Activated CD8-positive, alpha-beta memory T cell treated with anti-CD3 and anti-CD28 coated beads for 1 hour (primary cell): ENCODE data around the gene ZCCHC14.

Experiments used
- DNase-seq, 2 donors: peaks; one replicate each; pipeline ENCODE4 v3.0.0-alpha.2; 2020; ENCODE audit warnings: low read depth in 1 of 2; ENCODE audit errors: extremely low read depth in 1 of 2

ZCCHC14 gene

DNA sequence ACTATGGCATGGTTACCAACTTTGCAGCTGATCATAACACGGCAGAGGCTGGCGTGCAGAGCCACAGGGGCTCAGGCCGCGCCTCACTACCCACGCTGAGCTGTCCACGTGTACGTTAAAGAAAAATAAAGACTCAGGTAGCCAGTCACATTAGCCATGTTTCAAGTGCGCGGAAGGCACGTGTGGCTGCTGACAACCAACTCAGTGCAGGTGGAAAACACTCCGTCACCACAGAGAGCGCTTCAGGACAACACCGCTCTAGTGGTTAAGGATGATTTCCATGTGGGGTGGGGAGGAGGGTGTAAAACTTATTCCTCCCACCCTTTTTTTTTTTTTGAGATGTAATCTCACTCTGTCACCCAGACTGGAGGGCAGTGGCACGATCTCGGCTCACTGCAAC is 33.8 kb downstream of the ZCCHC14 start:
- DNase-seq, result no peak

DNA sequence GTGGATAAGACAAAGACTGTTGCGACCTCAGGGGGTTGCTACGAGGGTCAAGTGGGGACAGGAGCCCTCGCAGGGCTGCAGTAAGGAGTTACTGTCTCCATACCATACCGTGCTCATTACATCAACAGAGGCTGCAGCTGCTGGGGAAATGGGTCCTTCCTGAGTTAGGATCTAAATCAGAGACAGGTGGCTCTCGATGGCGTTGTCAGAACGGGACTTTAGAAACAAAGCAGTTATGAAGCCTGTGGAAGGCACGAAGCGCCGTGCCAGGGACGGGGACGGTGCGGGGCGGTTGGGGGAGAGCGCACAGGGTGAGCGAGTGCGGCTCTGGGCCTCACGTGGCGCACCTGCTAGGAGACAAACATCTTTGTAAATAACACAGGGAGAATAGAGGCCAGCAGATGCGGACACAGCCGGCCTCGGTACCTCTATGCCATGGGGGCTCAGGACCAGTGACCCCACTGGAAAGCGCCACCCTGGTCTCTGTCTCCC is 34.4 kb downstream of the ZCCHC14 start:
- DNase-seq, result no peak

DNA sequence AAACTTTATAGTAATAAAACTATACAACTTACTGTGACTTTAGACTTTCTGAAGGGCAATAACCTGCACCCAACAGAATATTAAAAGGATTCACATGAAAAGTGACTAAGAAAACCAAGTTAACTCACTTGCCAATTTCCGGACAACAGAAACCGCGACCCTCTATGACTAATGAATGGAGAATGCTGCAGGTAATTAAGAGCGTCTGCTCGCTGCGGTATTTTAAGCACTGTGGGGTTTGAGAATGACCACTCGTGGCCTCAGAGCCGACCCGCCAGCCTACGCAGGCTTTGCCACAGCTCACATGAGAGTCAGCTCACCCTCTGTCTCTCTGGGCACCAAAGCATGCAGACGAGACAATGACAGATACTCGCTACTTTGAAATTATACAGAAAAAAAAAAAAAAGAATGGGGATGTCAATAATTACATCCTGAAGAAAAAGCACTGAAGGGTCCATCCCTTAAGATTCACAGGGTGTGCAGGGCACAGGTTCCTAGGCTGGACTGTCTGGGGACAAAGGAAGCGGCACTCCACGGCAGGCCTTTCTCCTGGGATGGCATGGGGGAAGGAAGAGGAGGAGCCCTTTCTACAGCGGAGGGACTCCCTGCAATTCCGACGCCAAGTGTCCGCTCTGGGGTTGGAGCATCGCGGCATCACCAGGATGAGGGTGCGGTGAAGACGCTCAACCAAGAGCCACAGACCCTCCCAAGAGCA is 35.0 kb downstream of the ZCCHC14 start:
- DNase-seq, result no peak

DNA sequence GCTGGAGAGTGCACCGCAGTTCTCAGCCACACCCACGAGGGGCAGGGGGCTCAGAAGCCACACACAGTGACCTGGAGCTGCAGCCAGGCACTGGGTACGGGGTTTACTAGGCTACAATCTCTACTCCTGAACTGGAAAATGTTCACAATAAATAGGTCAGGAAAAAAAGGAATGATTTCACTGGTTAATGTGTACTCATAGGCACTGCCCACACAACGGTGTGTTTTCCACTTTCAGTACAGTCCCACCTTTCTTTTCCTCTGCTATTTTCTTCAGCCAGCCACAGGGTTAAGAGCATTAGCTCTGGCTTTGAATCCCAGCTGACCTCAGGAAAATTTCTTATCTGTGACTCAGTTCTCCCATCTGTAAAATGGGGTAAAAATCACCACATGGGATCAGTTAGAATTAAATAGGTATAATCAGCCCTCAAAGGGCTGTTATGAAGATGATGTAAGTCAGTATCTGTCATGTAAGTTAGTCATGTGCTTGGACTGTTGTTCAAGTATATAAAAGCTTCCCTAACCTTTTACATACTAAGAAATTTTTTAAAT is 35.7 kb downstream of the ZCCHC14 start:
- DNase-seq, result no peak

DNA sequence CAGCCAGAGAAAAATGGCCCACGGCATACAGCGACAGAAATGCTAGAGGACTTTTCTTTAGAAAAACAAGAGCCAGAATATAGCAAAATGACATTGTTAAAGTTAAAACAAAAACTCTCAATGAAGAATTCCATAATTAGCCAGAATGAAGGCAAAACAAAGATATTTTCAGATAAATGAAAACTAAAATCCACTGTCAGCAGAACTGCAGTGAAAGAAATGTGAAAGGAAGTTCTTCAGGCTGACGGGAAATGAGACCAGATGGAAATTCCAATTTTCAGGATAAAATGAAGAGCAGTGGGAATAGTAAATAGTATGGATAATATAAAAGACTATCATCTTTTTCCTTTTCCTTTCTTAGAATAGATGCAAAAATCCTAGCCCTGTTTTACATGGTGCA is 38.4 kb downstream of the ZCCHC14 start:
- no peak for DNase-seq

DNA sequence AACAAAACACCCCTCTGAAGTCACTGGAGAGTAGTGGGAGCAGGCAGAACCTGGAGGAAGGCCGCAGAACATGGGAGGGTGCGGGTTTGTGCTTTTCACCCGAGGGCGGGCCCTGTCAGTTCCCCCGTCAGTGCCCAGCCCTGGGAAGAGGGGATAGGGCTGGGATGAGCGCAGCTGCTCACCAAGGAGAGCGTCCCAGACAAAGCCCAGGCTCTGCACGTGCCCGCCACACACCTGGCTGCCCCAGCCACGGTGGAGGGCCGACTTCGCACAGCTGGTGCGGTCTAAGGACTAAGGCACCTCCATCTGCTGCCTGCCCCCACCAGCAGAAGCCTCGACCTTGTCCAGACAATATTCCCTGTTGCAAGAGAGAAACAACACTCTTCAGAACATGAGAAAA is 39.5 kb downstream of the ZCCHC14 start:
- no peak for DNase-seq

DNA sequence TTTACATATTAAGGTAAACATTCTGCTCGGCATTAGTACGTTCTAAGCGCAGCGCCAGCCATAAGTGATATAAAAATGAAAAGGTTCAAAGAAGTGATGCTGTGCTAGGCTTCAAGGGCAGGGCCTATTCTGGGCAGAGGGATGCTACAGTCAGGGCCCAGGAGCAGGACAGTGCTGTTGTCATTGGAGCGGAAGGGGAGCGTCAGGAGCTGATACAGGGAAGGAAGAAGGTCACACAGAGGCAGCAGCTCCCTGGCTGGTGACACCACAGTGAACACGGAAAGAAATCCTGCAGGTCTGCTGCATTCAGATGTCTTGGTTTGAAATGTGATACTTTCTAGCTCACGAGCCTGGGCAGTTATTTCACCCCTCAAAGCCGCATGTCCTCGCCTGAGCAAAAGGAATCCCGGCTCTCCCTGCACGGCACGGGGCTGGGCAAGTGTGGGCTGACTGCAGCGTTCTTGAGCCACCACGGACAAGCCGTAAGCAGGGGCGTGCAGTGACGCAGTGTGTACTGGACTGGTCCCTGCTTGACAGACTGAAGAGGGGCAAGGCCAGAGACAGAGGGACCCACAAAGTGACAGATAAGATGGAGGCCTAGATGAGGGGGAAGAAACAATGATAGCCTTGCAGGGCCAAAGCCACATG is 41.1 kb downstream of the ZCCHC14 start:
- no peak for DNase-seq

DNA sequence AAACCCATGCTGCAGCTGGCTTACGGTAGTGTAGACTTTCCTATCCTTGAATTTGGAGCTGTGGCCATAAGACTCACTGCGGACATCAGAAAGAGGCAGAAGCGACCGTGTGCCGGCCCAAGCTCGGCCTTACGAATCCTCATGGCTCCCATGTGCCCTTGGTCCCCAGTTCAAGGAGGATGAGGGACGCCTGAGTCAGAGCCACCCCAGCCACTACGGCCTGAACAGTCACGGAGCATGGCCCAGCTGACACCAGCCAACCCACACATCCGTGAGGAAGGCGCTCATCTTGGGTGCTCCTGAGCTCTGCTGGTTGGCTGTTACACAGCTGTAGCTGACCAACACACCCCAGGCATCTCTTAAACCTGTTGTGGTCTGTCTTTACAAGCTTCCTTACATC is 44.0 kb downstream of the ZCCHC14 start:
- no peak for DNase-seq

DNA sequence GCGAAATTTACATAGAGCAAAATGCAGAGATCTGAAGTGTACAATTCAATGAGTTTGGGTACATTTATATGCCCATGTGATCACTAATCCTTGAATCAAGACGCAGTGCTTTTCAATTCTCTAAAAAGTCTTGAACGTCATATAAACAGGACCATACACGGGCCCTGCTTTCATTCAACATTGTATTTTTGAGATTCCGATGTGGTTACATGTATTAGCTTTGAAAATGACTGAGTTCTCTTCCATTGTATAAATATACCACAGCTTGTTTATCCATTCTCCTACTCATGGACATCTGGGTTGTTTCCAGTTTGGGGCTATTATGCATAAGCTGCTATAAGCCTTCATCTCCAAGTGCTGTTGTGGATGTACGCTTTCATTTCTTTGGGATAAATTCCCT is 45.5 kb downstream of the ZCCHC14 start:
- no peak for DNase-seq

DNA sequence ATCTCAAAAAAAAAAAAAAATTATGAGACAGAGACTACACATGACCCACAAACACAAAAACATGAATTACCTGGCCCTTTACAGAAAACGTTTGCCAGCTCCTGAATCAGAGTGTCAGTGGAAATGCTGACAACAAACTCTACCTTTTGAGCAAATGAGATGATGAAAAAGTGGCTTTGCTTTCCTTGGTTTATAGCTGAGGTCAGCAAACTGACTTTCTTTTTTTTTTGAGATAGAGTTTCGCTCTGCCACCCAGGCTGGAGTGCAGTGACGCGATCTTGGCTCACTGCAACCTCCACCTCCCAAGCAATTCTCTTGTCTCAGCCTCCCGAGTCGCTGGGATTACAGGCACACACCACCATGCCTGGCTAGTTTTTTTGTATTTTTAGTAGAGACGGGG is 46.3 kb downstream of the ZCCHC14 start:
- DNase-seq, result no peak

DNA sequence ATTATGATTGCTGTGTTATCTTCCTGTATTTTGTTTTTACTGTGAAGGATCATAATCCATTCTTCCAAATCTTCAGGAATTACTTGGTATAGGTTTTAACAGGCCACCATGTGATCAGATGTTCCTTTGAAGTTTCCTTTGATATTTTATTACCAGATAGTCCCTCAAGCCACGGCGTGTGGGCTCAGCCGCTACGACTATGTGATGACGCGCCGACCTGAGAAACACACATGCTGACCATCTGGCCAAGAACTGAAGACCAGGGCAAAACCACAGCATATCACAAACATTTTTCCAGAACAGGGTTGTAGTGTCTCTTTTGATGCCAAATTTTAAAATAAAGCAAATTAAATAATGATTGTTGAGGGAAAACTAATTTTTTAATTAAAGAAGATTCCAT is 47.3 kb downstream of the ZCCHC14 start:
- DNase-seq, result no peak

DNA sequence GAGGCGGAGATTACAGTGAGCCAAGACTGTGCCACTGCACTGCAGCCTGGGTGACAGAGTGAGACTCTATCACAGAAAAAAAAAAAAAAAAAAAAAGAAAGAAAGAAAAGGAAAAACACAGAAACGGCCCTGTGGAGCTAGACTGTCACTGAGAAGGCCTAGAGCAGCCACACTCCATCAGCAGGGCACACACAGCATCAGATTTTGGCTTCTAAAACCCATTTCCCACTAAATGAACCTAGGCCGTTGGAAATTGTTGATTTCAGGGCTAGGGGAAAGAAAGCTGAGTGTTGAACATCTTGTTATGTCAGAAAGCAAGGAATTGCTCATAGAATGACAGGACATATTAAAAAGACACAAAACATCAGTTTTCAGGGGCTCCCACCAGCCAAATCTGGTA is 48.9 kb downstream of the ZCCHC14 start:
- DNase-seq, result no peak

DNA sequence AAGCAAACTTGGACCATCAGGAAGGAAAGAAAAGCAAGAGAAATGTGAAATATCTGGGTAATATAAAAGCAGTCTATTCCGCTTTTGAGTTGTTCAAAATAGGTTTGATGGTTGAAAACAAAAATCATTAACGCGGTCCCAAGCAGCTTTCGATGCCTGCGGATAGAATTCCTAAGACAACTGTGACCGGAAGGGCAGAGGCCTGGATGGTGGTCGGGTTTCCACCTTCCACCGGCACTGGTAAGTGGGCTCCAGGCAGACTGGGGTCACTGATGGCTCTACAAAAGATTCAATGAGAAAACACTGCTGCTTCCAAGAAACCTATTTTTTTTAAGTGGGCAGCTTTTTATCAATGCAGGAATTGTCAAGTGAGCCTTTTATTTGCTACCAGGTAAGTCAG is 49.8 kb downstream of the ZCCHC14 start:
- DNase-seq, result no peak

DNA sequence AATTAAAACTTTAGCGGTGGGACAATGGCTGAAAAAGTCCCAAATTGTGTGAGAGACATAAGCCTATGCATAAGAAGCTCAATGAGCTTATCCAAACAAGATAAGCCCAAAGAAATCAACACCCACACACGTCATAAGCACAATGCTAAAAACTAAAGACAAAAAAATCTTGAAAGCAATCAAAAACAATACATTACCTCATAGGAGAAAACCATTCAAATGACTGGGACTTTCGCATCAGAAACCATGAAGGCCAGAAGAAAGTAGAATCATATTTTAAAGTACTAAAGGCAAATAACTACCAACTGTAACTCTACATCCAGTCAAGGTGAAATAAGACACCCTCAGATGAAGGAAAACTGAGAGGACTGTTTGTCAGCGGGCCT is 50.2 kb downstream of the ZCCHC14 start:
- no peak for DNase-seq

DNA sequence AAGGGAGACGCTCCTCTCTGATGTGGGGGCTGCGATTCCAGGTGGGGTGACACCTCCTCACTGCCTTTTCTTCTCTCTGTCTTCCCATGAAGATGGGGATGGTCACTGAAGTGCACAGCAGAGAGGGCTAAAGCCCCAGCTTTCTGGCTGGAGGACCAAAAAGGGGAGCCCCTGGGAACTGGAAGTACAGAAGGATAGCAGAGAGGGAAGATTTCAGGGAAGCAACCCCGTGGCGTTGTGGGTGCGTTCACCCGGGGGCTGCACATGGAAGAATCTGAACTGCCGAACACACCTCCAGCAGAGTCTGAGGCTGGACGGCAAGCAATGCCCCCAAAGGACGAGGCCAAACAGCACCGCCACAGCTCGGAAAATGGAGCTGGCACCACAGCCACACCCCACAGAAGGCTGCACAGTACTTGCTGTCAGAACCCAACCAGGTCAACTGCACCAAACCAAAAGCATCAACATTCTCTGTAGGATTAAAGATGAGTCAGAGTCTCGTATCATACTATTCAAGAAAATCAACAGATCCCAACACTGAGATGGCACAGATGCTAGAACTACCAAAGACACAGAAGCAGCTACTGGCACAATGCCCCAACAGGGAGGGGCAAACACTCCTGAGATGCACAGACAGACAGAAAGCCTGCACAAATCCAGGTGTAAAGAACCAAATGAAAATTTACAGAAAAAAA is 50.8 kb downstream of the ZCCHC14 start:
- no peak for DNase-seq

DNA sequence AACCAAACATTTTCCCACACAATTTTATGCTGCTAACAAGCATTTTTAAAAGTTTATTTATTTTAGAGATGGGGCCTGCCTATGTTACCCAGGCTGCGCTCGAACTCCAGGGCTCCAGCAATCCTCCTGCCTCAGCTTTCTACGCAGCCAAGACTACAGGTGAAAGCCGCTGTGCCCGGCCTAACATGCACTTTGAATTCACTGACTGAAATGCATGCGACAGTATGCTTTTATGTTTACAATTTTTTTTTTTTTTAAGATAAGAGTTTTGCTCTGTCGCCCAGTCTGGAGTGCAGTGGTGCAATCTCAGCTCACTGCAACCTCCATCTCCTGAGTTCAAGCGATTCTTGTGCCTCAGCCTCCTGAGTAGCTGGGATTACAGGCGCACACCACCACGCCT is 52.9 kb downstream of the ZCCHC14 start:
- DNase-seq, result no peak

DNA sequence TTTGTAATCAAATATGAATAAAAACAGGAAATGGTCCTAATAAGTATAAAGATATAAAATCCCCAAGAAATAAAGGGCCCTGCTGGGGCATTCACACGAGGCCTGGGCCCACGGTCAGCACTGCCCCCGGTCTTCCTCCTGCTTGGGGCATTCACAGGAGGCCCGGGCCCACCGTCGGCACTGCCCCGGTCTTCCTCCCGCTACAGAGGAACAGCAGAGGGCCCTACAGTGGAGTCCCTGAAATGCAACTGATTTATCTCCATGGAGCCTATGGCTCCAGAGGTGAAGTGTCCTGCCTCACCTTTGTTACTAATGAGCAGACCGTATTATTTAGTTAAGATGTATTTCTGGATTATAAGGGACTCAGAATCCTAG is 54.2 kb downstream of the ZCCHC14 start:
- DNase-seq, result no peak

DNA sequence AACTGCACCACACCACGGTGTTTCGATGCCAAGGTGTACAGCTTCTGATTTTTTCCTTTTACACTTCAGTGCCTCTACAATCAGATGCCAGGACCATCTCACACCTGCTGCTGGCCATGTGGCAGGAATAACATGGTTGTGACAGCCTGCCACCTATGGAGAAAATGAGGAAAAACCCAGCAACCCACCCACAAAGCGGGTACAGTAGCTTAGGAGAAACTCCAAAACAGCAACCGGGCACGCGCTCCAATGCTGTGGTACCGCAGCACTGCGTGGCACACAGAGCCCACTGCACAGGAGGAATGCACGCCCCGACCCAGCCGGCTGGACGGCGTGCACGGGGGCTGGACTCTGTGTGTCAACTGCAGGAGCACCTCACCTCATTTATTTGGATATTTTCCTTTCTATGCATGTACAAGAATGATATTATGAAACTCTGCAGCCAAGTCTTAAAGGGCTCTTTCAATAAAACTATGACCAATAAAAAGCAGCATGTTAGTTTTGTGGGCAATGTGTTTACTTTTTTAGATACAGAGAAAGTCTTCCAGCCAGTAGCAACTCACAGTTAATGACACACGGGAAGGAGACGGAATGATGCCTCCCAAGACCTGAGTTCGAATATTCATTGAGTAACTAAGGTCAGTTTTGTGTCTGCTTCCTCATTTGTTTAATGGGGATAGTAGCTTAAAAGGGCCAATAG is 54.8 kb downstream of the ZCCHC14 start:
- DNase-seq, result no peak

DNA sequence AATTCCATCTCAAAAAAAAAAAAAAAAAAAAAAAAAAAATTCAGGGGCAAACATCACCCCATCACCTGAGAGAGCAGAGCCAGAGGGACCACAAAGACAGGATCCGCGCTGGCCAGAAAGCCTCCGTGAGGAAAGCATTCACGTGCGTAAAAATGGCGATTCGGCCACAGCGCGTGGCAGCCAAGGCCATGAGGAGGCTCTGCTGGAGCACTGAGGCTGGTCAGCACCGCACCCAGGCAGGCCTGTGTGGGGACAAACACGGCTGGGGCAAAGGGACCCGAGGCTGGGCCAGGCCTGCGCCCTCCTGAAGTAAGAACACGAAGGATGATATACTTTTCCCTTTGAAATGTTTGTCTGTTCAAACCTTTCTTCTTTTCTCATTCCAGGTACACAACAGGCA is 55.5 kb downstream of the ZCCHC14 start:
- no peak for DNase-seq

DNA sequence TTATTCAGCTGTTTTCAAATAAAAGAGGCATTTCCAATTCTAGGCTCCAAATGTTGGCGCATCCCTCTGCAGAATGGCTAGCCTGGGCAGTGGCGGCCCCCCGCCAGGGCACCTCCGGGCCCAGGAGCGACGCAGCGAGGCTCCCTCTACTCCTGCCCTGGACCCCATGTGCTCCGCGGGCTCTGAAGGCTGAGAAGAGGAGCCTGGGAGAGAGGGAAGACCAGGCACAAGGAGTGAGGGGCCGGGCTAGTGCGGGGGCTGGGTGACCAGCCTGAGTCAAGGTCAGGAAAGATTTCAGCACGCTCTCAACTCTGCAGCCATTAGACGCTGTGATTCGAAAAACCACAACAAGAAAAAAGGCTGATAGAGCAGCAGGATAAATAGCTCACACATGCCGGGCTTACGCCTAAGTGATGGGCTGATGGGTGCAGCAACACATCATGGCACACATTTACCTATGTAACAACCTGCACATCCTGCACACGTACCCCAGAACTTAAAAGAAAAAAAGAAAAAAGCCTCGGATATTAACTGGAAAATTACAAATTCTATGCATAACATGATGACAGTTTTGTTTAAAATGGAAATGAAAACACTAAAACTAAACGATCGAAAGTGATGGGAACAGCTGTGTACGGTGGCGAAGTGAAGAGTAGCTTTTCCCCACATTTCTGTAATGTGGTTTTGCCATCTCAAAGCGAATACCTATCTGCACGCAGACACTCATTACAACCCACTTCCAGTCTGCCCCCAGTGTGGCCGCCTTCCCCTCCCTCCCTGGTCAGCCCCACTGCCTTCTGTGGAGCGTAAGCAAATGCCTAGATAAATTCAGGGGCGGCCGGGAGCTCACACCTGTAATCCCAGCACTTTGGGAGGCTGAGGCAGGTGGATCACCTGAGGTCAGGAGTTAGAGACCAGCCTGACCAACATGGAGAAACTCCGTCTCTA is 56.3 kb downstream of the ZCCHC14 start:
- DNase-seq, result no peak
